NK-92 treated with Interleukin-12 subunit alpha and Interleukin-12 subunit beta, amount 100 ng/mL, for 24 hours (cell line): ENCODE measurements around the gene PIK3R3.
"Not testable (repeated sequence)": the region's sequence is repeated elsewhere in the genome, so short reads cannot be mapped to it uniquely, and the experiment has no call there.

Source experiments
- DNase-seq: peaks from one replicate; lab custom pipeline; 2025; lab: John Stamatoyannopoulos, UW

Gene PIK3R3

DNA sequence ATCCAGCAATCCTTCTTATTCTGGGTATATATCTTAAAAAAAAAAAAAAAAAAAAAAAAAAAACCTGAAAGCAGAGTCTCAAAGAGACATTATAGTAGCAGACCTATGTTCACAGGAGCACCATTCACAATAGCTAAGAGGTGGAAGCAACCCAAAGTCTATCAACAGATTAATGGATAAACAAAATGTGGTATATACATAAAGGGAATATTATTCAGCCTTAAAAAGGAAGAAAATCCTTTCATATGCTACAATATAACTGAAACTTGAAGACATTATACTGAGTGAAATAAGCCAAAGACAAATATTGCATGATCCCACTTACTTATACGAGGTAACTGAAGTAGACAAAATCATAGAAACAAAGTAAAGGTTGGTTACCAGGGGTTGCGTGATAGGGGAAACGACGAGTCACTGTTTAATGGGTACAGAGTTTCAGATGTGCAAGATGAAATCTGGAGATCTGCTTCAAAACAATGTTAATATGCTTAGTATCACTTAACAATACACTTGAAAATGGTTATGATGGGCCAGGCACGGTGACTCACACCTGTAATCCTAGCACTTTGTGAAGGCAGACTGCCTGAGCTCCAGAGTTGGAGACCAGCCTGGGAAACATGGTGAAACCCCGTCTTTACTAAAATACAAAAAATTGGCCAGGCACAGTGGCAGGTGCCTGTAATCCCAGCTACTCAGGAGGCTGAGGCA is 29.5 kb downstream of the PIK3R3 start:
- DNase-seq: peak; percentile 3

DNA sequence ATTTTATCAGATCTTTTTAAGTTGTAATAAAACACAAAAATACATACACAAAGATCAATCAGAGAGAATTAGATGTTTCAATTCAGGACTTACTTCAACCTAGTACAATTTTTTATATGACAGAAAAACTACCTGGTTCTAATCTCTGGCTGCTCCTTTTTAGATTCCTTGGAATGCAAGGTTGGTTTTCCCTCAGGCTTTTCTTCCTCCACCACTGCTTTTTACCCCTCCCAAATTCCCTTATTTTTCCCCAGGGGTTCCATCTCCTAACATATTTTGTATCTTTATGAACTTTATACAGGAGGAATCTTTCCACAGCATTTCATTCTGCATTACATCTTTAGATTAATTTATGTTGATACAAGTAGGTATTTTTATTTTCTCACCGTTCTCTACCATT is 33.2 kb downstream of the PIK3R3 start:
- DNase-seq: no peak

DNA sequence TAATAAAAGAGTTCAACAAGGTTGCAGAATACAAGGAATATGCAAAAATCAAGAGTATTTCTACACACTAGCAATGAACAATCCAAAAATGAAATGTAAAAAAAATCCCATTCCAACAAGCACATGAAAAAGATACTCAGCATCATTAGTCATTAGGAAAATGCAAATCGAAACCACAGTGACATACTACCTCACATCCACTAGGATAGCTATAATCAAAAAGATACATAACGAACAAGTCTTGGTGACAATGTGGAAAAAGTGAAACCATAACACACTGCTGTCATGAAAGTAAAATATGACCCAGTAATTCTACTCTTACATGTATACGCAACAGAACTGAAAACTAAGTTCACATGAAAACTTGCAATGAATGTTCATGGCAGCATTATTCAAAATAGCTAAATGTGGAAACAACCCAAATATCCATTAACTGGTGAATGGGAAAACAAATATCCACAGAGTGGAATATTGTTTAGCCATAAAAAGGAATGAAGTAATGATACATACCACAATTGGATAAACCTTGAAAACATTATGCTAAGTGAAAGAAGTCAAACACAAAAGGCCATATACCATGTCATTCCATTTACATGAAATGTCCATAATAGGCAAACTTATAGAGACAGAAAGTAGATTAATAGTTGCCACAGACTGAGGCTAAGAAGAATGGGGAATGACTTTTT is 34.3 kb downstream of the PIK3R3 start:
- no peak for DNase-seq

DNA sequence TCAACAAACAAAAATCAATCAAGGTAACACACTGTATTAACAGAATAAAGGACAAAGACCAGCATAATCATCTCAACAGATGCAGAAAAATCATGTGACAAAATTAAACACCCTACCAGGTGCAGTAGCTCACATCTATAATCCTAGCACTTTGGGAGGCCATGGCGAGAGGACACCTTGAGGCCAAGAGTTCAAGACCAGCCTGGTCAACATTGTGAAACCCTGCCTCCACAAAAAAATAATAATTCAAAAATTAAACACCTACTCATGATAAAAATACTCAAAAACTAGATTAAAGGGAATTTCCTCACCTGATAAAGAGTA is 35.3 kb downstream of the PIK3R3 start:
- no peak for DNase-seq

- DNase-seq: no peak
These were observed 35.9 kb downstream of the PIK3R3 start for GRCh38 chr1:46096269-46097148.

DNA sequence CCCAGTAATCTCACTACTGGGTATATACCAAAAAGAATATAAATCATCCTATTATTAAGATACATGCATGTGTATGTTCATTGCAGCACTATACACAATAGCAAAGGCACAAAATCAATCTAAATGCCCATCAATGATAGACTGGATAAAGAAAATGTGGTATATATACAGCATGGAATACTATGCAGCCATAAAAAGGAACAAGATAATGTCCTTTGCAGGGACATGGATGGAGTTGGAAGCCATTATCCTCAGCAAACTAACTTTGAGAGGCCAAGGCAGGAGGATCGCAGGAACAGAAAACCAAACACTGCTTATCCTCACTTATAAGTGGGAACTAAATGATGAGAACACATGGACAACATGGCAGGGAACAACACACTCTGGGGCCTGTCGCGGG is 37.3 kb downstream of the PIK3R3 start:
- DNase-seq: not testable (repeated sequence)

GRCh38 chr1:46094471-46095005 is 37.9 kb downstream of the PIK3R3 start:
- no peak for DNase-seq

GRCh38 chr1:46093832-46094231 is 38.6 kb downstream of the PIK3R3 start:
- DNase-seq: not testable (repeated sequence)

- DNase-seq: no peak
These were observed 44.5 kb downstream of the PIK3R3 start for GRCh38 chr1:46087891-46088290.

DNA sequence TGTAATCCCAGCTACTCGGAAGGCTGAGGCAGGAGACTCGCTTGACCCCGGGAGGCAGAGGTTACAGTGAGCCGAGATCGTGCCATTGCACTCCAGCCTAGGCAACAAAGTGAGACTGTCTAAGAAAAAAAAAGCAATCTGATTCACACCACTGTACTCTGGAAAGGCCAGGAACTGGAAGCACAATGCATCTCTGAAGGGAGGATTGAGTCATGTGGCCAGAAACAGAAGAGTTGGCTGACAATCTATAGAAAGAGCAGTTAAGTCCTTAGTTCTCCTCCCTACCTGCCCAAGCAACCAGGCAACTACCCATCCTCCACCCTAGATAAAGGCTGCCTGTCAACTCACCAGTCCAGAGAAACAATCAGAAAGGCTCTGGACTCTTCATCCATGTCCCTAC is 45.9 kb downstream of the PIK3R3 start:
- DNase-seq: no peak

GRCh38 chr1:46084553-46085451 is 47.6 kb downstream of the PIK3R3 start:
- no peak for DNase-seq

DNA sequence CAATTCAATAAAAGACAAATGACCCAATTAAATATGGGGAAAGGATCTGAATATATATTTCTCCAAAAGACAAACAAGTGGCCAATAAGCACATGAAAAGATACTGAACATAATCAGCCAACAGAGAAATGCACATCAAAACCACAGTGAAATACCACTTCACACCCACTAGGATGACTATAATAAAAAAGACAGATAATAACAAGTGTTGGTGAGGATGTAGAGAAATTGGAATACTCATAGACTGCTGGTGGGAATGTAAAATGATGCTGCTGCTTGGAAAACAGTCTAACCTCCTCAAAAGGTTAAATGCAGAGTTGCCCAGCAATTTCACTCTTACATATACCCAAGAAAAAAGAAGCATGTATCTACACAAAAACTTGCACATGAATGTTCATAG is 48.9 kb downstream of the PIK3R3 start:
- DNase-seq: no peak

DNA sequence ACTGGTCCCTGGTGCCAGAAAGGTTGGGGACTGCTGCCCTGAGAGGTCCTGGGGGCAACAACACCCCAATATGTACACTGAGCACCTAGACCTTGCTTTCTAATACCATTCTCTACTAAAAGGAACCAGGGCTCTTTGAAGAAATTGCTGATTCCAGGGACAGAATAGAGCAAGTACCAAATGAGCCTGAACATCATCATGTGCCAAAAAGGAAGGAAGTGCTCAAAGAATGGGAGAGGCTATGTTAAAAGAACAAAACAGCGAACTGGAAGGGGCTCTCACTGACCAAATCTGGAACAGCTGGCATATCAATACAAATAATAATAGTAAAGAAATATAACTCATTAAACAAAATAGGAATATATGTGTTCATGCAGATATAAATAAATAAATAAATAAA is 50.8 kb downstream of the PIK3R3 start:
- no peak for DNase-seq

- no peak for DNase-seq
These were observed 51.2 kb downstream of the PIK3R3 start for GRCh38 chr1:46081206-46081605.

DNA sequence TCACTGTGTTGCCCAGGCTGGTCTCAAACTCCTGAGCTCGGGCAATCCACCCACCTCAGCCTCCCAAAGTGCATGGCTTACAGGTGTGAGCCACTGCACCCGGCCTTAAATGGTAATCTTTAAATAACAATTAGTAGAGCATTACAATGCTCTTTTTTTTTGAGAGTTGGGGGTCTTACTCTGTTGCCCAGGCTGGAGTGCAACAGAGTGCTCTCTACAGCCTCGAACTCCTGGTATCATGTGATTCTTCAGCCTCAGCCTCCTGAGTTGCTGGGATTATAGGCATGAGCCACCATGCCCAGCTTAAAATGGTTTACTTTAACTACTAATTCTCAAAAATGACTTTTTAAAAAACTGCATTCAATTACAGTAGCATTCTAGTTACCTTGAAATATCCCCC is 52.2 kb downstream of the PIK3R3 start:
- no peak for DNase-seq

- DNase-seq: no peak
These were observed 54.8 kb downstream of the PIK3R3 start for GRCh38 chr1:46077644-46078043.

DNA sequence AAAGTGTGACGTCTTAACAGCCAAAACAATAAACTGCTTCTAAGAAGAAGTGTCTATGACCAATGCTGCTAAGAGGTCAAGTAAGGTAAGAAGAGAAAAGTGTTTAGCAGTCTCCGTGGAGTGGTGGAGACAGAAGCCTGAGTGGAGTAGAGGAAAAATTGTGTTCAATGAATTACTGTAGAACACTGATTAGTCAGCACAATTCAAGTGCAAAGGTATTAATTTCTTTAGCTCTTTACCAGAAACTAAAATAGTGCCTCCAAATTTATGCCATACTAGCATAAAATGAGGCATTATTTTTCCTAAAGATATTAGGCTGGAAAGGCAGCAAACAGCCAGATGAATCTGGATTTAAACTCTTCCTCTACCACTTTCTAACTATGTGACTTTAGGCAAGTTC is 56.1 kb downstream of the PIK3R3 start:
- DNase-seq: no peak

DNA sequence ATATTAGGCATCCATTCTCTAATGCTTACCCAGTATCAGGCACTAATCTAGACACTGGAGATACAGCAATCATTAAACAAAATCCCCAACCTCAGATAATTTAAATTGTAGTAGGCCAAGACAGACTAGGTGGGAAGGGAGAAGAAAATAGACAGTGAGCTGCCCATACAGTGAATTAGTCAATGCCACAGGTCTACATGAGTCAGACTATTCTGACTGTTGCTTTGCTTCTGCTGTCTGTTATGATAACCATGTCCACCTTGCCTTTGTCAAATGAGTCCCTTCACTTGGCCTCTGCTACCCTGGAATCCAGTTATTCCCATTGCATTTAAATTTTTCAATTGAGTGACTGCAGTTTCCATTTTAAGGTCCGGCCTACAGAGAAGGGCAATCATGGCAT is 59.5 kb downstream of the PIK3R3 start:
- no peak for DNase-seq

- no peak for DNase-seq
These were observed 62.1 kb downstream of the PIK3R3 start for GRCh38 chr1:46070164-46070814.

- no peak for DNase-seq
These were observed 63.9 kb downstream of the PIK3R3 start for GRCh38 chr1:46068525-46068924.

DNA sequence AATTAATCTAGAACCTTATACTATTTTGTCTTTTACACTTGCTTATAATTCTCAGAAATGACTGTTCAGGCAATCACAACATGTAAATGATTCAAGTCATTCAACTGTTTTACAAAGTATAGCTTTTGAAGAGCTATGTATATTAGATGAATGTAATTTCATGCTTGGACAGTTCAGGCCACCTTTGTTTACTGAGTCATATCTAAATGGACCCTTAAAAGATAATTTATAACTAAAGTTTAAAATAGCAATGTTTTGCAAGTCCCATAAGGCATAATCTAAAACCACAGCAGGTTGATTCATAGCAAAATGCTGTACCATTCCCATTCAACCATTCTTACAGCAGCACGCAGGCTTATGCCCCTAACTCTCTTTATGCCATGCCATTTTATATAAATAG is 64.8 kb downstream of the PIK3R3 start:
- no peak for DNase-seq
